Chondrocyte (in vitro differentiated cells): Measurements from ENCODE around the gene EFCAB12. TPM values are rescaled to one million over a fixed set of nuclear protein-coding genes. Genes with fewer than 3 reads are reported as not detected.

Experiments used
- DNase-seq: peaks from one replicate; pipeline ENCODE4 v3.0.0; 2021; ENCODE audit warnings: mixed read lengths, low spot score
- H3K27ac Mint-ChIP-seq: one replicate; pipeline ENCODE4 v1.8.0; 2021; ENCODE audit warnings: mild to moderate bottlenecking, moderate library complexity, mixed read lengths; ENCODE audit not compliant: unreplicated experiment
- H3K27me3 Mint-ChIP-seq: 2 replicates; pipeline ENCODE4 v1.8.0; 2021; ENCODE audit warnings: low read depth, mixed read lengths
- H3K36me3 Mint-ChIP-seq: 2 replicates; pipeline ENCODE4 v1.8.0; 2021; ENCODE audit warnings: low read depth, mixed read lengths
- H3K4me1 Mint-ChIP-seq: 2 replicates; pipeline ENCODE4 v1.8.0; 2021; ENCODE audit warnings: low read depth, mild to moderate bottlenecking, mixed read lengths
- H3K4me3 Mint-ChIP-seq: one replicate; pipeline ENCODE4 v1.8.0; 2021; ENCODE audit warnings: mild to moderate bottlenecking, moderate library complexity, mixed read lengths; ENCODE audit not compliant: unreplicated experiment
- H3K9me3 Mint-ChIP-seq: 2 replicates; pipeline ENCODE4 v1.8.0; 2021; ENCODE audit warnings: low read depth, mixed read lengths
- CTCF ChIP-seq: fragments of 200-600 bp; sonication (generic); IDR thresholded peaks from 2 replicates; pipeline ENCODE4 v1.5.0; 2021; ENCODE audit warnings: antibody characterized with exemption, mild to moderate bottlenecking, moderate library complexity
- total RNA-seq: library from RNA; stranded (reverse); gene quantifications from 3 replicates; pipeline ENCODE4 v1.2.1, GENCODE V29; 2021

Gene EFCAB12
- total RNA-seq, 1 donor from 2014 or later = not detected

GRCh38 chr3:129460155-129460554 is 31.7 kb upstream of the EFCAB12 start:
- no peak for TF ChIP-seq CTCF
- DNase-seq = no peak
- Mint-ChIP-seq H3K27ac (no peak overlapping the region), H3K36me3 (peaks cover 31% of the 10 kb centered on the region), H3K4me1 (no peaks in the 10 kb centered on the region), H3K9me3 (no peaks in the 10 kb centered on the region), H3K27me3 (no peaks in the 10 kb centered on the region), H3K4me3 (no peak overlapping the region)

- H3K27me3 Mint-ChIP-seq = no peaks in the 10 kb centered on the region
- TF ChIP-seq CTCF = no peak
- H3K4me1 Mint-ChIP-seq = no peaks in the 10 kb centered on the region
- H3K27ac Mint-ChIP-seq = no peak overlapping the region
- no peak overlapping the region for H3K4me3 Mint-ChIP-seq
- peaks cover 31% of the 10 kb centered on the region for H3K36me3 Mint-ChIP-seq
- no peaks in the 10 kb centered on the region for H3K9me3 Mint-ChIP-seq
- no peak for DNase-seq
Measured at GRCh38 chr3:129453732-129454131, 25.3 kb upstream of the EFCAB12 start.

GRCh38 chr3:129449279-129450115 is 21.1 kb upstream of the EFCAB12 start:
- TF ChIP-seq CTCF = no peak
- Mint-ChIP-seq H3K36me3 (peaks cover 19% of the 10 kb centered on the region), H3K27ac (no peak overlapping the region), H3K4me3 (no peak overlapping the region), H3K9me3 (no peaks in the 10 kb centered on the region), H3K27me3 (no peaks in the 10 kb centered on the region), H3K4me1 (peaks cover 9% of the 10 kb centered on the region)
- no peak for DNase-seq

- Mint-ChIP-seq H3K9me3 (no peaks in the 10 kb centered on the region), H3K36me3 (peaks cover 17% of the 10 kb centered on the region), H3K27me3 (no peaks in the 10 kb centered on the region), H3K4me3 (no peak overlapping the region), H3K27ac (no peak overlapping the region), H3K4me1 (peaks cover 9% of the 10 kb centered on the region)
- no peak for TF ChIP-seq CTCF
- DNase-seq = no peak
Measured at GRCh38 chr3:129448186-129448895, 19.9 kb upstream of the EFCAB12 start.

GRCh38 chr3:129446926-129447325 is 18.5 kb upstream of the EFCAB12 start:
- TF ChIP-seq CTCF = no peak
- Mint-ChIP-seq H3K4me1 (peaks cover 22% of the 10 kb centered on the region), H3K36me3 (peaks cover 3% of the 10 kb centered on the region), H3K27ac (no peak overlapping the region), H3K27me3 (no peaks in the 10 kb centered on the region), H3K4me3 (no peak overlapping the region), H3K9me3 (no peaks in the 10 kb centered on the region)
- DNase-seq = no peak
